ENCODE measurements around the gene LRRC15. TPM values are rescaled to one million over a fixed set of nuclear protein-coding genes. Genes with fewer than 3 reads are reported as not detected.
A peak's percentile ranks its signal among the peaks of the same experiment; 100 is the strongest.

LRRC15 gene
- total RNA-seq, 1 donor from 2014 or later = not detected

DNA sequence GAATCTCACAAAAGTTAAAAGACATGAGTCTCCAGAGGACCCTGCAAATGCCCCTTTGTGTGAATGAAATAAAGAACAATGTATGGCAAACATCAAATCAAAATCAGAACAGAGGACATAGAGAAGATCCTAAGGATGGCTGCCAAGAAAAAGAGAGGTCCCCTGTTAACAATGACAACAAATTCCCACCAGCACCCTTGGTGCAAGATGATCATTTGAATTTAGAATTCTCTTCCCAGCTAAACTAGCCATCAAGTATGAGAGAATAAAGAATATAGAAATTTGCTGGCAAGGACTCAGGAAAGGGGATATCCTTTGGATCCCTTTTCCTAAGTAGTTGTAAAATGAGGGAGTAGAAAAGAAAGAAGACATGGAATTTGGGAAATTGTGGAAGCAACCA, 21.3 kb upstream of the LRRC15 start:
- intact Hi-C loops (cut with DNase I) = no loop called here
- TF ChIP-seq, protein P1, sequence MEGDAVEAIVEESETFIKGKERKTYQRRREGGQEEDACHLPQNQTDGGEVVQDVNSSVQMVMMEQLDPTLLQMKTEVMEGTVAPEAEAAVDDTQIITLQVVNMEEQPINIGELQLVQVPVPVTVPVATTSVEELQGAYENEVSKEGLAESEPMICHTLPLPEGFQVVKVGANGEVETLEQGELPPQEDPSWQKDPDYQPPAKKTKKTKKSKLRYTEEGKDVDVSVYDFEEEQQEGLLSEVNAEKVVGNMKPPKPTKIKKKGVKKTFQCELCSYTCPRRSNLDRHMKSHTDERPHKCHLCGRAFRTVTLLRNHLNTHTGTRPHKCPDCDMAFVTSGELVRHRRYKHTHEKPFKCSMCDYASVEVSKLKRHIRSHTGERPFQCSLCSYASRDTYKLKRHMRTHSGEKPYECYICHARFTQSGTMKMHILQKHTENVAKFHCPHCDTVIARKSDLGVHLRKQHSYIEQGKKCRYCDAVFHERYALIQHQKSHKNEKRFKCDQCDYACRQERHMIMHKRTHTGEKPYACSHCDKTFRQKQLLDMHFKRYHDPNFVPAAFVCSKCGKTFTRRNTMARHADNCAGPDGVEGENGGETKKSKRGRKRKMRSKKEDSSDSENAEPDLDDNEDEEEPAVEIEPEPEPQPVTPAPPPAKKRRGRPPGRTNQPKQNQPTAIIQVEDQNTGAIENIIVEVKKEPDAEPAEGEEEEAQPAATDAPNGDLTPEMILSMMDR (IDR thresholded peaks at IDR 0.05) = no peak

DNA sequence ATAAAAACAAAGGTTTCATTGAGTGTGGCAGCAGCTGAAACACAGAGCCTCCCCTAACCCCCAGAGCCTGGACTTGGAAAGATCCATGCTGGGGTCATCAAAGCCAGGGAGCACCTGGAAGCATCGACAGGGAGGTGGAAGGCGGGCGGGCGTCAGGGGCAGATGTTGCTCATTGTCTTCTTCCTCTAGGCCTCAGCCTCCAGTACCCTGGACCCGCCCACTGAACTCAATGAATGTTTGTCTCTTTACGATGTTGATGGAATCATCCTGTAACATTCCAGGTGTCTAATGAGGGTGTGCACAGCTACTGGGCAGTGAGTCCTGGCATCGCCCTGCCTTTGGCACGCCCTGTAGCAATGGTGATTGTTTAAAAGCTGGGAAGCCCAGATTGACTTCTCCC, 19.7 kb upstream of the LRRC15 start:
- peak in 1 of 2 donors; percentile 59 for DNase-seq (ENCODE audit: low spot score in 2 of 2)
- Histone ChIP-seq H3K4me1 (no peaks in the 10 kb centered on the region), H3K27ac (no peak overlapping the region), H3K27me3 (no peaks in the 10 kb centered on the region), H3K9me3 (no peaks in the 10 kb centered on the region), H3K36me3 (no peaks in the 10 kb centered on the region), H3K4me3 (no peak overlapping the region)
- TF ChIP-seq, protein P1 (IDR thresholded peaks at IDR 0.05) = no peak
- intact Hi-C loops (cut with DNase I) = no loop called here

More for the DNA sequence above, 21.3 kb upstream of the LRRC15 start:
- DNase-seq (ENCODE audit: low spot score in 2 of 2) = no peak
- no peak overlapping the region for H3K27ac ChIP-seq
- no peak overlapping the region for H3K4me3 ChIP-seq
- no peaks in the 10 kb centered on the region for H3K4me1 ChIP-seq
- no peaks in the 10 kb centered on the region for H3K36me3 ChIP-seq
- no peaks in the 10 kb centered on the region for H3K27me3 ChIP-seq
- no peaks in the 10 kb centered on the region for H3K9me3 ChIP-seq

DNA sequence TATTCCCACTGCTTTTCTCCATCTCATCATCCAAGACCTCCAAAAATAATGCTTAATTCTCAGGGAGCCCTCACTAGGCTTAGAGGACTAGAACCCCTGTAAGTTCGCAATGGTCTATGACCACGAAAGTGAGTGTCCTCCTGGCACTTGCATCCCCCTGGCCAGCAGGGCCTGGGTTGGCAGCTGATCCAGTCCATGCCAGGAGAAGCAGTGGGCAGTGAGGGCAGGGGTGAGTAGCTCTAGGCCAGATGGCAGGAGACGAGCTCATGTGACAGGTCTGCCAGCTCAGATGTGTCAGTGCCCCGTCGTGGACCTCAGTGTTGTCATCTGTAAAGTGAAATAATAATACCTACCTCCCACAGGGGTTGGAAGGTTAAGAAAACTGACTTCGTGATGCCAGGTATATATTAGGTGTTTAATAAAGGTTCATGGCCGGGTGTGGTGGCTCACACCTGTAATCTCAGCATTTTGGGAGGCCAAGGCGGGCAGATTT, 18.4 kb upstream of the LRRC15 start:
- DNase-seq (ENCODE audit: low spot score in 2 of 2) = peak in 1 of 2 donors; percentile 39
- no peak overlapping the region for H3K27ac ChIP-seq
- no peaks in the 10 kb centered on the region for H3K36me3 ChIP-seq
- H3K9me3 ChIP-seq = no peaks in the 10 kb centered on the region
- no peaks in the 10 kb centered on the region for H3K4me1 ChIP-seq
- no peaks in the 10 kb centered on the region for H3K27me3 ChIP-seq
- TF ChIP-seq, protein P1 (IDR thresholded peaks at IDR 0.05) = no peak
- intact Hi-C loops (cut with DNase I) = no loop called here
- no peak overlapping the region for H3K4me3 ChIP-seq

DNA sequence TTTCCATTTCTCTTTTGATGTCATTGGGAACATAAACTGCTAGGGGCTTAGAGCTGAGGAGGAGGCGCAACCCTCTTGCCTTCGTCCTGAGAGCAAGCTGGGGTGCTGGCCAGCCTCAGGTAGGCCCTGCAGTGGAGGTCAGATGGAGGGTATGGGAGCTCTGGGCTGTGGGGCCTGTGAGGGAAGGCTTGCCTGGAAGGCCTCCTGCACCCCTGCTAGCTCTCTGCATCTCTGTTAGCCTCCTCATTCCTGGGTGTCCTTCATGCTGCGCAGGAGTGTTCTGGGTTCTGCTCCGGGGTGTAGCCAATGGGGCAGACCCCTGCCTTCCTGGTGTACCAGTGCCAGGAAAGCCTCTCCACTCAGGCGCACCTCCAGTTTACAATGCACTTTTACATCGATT, 17.7 kb upstream of the LRRC15 start:
- peak in 1 of 2 donors; percentile 34 for DNase-seq (ENCODE audit: low spot score in 2 of 2)
- no peaks in the 10 kb centered on the region for H3K4me1 ChIP-seq
- intact Hi-C loops (cut with DNase I) = no loop called here
- no peaks in the 10 kb centered on the region for H3K9me3 ChIP-seq
- no peaks in the 10 kb centered on the region for H3K36me3 ChIP-seq
- TF ChIP-seq, protein P1 (IDR thresholded peaks at IDR 0.05) = no peak
- H3K27ac ChIP-seq = no peak overlapping the region
- H3K27me3 ChIP-seq = no peaks in the 10 kb centered on the region
- no peak overlapping the region for H3K4me3 ChIP-seq

DNA sequence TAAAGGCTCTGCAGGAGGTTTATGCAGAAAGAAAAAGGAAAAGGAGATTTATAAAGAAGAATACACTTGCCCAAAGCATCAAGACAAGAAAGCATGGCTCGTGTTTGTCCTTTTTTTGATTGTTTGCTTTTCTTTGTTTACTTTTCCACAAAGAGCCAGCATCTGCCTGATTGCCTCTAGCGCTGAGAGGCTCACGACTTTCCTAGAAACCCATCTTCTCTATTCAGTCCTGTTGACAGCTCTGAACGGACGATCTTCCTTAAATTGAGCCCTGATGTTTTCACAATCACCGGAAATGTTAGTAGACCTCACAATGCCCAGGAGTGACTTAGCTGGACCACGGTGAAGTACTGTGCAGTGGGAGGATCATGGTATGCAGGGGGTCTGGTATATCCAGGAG, 17.1 kb upstream of the LRRC15 start:
- DNase-seq (ENCODE audit: low spot score in 2 of 2) = no peak
- no peaks in the 10 kb centered on the region for H3K9me3 ChIP-seq
- no peaks in the 10 kb centered on the region for H3K36me3 ChIP-seq
- H3K4me1 ChIP-seq = no peaks in the 10 kb centered on the region
- H3K27ac ChIP-seq = no peak overlapping the region
- TF ChIP-seq, protein P1 (IDR thresholded peaks at IDR 0.05) = no peak
- intact Hi-C loops (cut with DNase I) = no loop called here
- no peak overlapping the region for H3K4me3 ChIP-seq
- H3K27me3 ChIP-seq = no peaks in the 10 kb centered on the region

DNA sequence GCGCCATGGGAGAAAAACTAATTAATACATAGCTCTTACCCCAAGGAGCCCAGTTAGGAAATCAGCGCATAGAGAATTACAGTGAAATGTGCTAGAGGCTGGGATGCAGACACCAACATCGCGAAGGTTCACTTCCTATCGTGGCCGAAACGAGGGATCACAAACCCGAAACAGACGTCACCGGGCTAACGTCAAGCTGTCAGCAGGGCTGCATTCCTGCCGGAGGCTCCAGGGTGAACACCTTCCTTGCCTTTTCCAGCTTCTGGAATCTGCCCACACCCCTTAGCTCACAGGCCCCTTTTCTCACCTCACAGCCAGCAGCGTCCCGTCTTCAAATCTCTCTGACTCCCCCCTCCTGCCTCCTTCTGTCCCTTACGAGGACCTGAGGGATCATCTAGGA, 16.5 kb upstream of the LRRC15 start:
- H3K4me3 ChIP-seq = no peak overlapping the region
- TF ChIP-seq, protein P1 (IDR thresholded peaks at IDR 0.05) = no peak
- intact Hi-C loops (cut with DNase I) = no loop called here
- H3K9me3 ChIP-seq = no peaks in the 10 kb centered on the region
- H3K4me1 ChIP-seq = no peaks in the 10 kb centered on the region
- no peaks in the 10 kb centered on the region for H3K36me3 ChIP-seq
- peak in 1 of 2 donors; percentile 21 for DNase-seq (ENCODE audit: low spot score in 2 of 2)
- H3K27ac ChIP-seq = no peak overlapping the region
- H3K27me3 ChIP-seq = no peaks in the 10 kb centered on the region

All from ascending aorta (tissue), 2 donors.